K562 (cell line): ENCODE measurements around the gene PDE8B.
"Not testable (repeated sequence)": the region's sequence is repeated elsewhere in the genome, so short reads cannot be mapped to it uniquely, and the experiment has no call there.

ENCODE experiments used
- BRCA1 ChIP-seq, 2 experiments: fragments of 450-650 bp in 1 of 2; sonication (generic) in 1 of 2; formaldehyde crosslinking in 1 of 2; IDR thresholded peaks; 2 replicates each; pipeline versions ENCODE4 v1.5.0 to v1.6.1; 2017 to 2020; ENCODE audit warnings: mild to moderate bottlenecking in 1 of 2, missing genetic modification reagents in 1 of 2
- CTCF ChIP-seq, 3 experiments: IDR thresholded peaks in 2 of 3; conservative IDR thresholded peaks in 1 of 3; 2 replicates each; pipeline ENCODE4 v1.5.1; 2011 to 2012; ENCODE audit warnings: low read length in 3 of 3, mild to moderate bottlenecking in 3 of 3, control low read depth in 2 of 3, improper control_type of control experiment in 1 of 3, inconsistent platforms in 1 of 3, low read depth in 1 of 3, mixed read lengths in 1 of 3, moderate library complexity in 1 of 3; ENCODE audit not compliant: insufficient read depth in 2 of 3
- EZH2 ChIP-seq: IDR thresholded peaks from 2 replicates; pipeline ENCODE4 v1.6.1; 2012; ENCODE audit warnings: low read depth, mild to moderate bottlenecking, inconsistent platforms, low read length, borderline replicate concordance
- MLLT1 ChIP-seq, 2 experiments: fragments of 450-650 bp; IDR thresholded peaks; 2 replicates each; pipeline ENCODE4 v1.6.1; 2016
- REST ChIP-seq, 2 experiments: fragments of 450-650 bp; formaldehyde crosslinking in 1 of 2; IDR thresholded peaks; 2 replicates each; pipeline versions ENCODE4 v1.4.0 to v1.6.1; 2014 to 2020; ENCODE audit warnings: mild to moderate bottlenecking in 2 of 2, borderline replicate concordance in 1 of 2, low read depth in 1 of 2
- SIRT6 ChIP-seq: IDR thresholded peaks from one replicate; pipeline ENCODE4 v1.6.1; 2012; ENCODE audit warnings: low read depth, mild to moderate bottlenecking, control low read depth, inconsistent platforms, low read length, moderate library complexity
- ZNF124 ChIP-seq: sonication (generic); formaldehyde crosslinking; IDR thresholded peaks from 2 replicates; pipeline ENCODE4 v1.8.1; 2022; ENCODE audit warnings: missing genetic modification reagents

- not testable (repeated sequence) for TF ChIP-seq BRCA1 (IDR thresholded peaks at IDR 0.05); BRCA1 (CRISPR knock-in tag; IDR thresholded peaks at IDR 0.05); REST (IDR thresholded peaks at IDR 0.05; ENCODE audit: borderline replicate concordance); REST (CRISPR knock-in tag; IDR thresholded peaks at IDR 0.05; ENCODE audit: low read depth); SIRT6; ZNF124 (CRISPR knock-in tag); EZH2; MLLT1 (IDR thresholded peaks at IDR 0.05); CTCF (IDR thresholded peaks at IDR 0.05 in 2 of 3, conservative IDR thresholded peaks at IDR 0.05 in 1 of 3; ENCODE audit: insufficient read depth in 2 of 3, low read depth in 1 of 3, low read length in 3 of 3)
Measured at GRCh38 chr5:77386340-77386739, 175.9 kb downstream of the PDE8B start.
